Thyroid gland (tissue), 4 donors: ENCODE results near the gene RPGR. TPM values are rescaled to one million over a fixed set of nuclear protein-coding genes. Genes with fewer than 3 reads are reported as not detected.

Experiments used
- DNase-seq, 2 donors: peaks; one replicate each; pipeline ENCODE4 v3.0.0-alpha.2; 2019
- H3K27ac ChIP-seq, 3 donors: fragments of 200-600 bp; sonication (generic); 1 replicate in 2 of 3; 2 replicates in 1 of 3; pipeline ENCODE4 v1.5.1; 2016 to 2019; ENCODE audit warnings: mild to moderate bottlenecking in 1 of 3, moderate library complexity in 1 of 3
- H3K27me3 ChIP-seq: fragments of 200-600 bp; sonication (generic); one replicate; pipeline ENCODE4 v1.5.1; 2019
- H3K36me3 ChIP-seq, 2 donors: fragments of 200-600 bp; sonication (generic); one replicate each; pipeline ENCODE4 v1.5.1; 2016 to 2019
- H3K4me1 ChIP-seq, 2 donors: fragments of 200-600 bp; sonication (generic); one replicate each; pipeline ENCODE4 v1.5.1; 2017 to 2019
- H3K4me3 ChIP-seq, 3 donors: fragments of 200-600 bp; sonication (generic); replicated peaks in 1 of 3; 1 replicate in 2 of 3; 2 replicates in 1 of 3; pipeline ENCODE4 v1.5.1; 2016; ENCODE audit warnings: mild to moderate bottlenecking in 1 of 3
- H3K9me3 ChIP-seq: fragments of 200-600 bp; sonication (generic); one replicate; pipeline ENCODE4 v1.5.1; 2017
- CTCF ChIP-seq, 6 experiments: fragments of 200-600 bp in 3 of 6; fragments of 450-650 bp in 3 of 6; sonication (generic) in 3 of 6; IDR thresholded peaks; one replicate each; pipeline ENCODE4 v1.5.1; 2016 to 2019; ENCODE audit warnings: antibody characterized with exemption in 6 of 6, mild to moderate bottlenecking in 2 of 6, inconsistent platforms in 1 of 6, moderate library complexity in 1 of 6
- POLR2A ChIP-seq, 2 donors: fragments of 450-650 bp; IDR thresholded peaks; one replicate each; pipeline ENCODE4 v1.6.1; 2017; ENCODE audit warnings: antibody characterized with exemption in 2 of 2, mild to moderate bottlenecking in 2 of 2, moderate library complexity in 1 of 2
- WGBS, 2 donors: methylation state at CpG; one replicate each; pipeline ENCODE4 v1.1.5; 2017; 5-methylcytosine and 5-hydroxymethylcytosine counted together
- intact Hi-C: fragments of 100-400 bp; cut with DNase I; formaldehyde crosslinking; loops from one replicate; pipeline ENCODE4 v1.15.1; 2023
- total RNA-seq, 4 donors: library from RNA; depleted of rRNA; stranded (reverse); fragments of >200 nt; gene quantifications; one replicate each; pipeline ENCODE4 v1.2.3, GENCODE V29; 2016

The RPGR gene
- total RNA-seq, 4 donors from 2014 or later: 22.6 to 51.2 (median 35.4) TPM

DNA sequence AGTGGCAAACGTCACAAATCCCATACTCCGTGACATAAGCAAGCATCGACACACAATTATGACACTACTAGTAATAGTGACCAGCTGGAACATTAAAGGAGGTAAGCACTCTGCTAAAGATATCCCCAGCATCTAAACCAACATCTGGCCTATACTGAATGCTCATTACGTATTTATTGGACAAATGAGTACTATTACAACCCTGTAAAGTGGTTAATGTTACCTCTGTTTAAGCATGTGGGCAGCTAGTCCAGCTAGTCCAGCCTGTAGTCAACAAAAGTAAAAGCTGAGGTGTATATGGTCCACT lies 419 bp upstream of the RPGR start:
- Histone ChIP-seq H3K27me3 (no peaks in the 10 kb centered on the region), H3K4me1 (no peaks in the 10 kb centered on the region), H3K9me3 (no peaks in the 10 kb centered on the region), H3K4me3 (peak overlapping the region in 1 of 3 donors; percentile 38), H3K36me3 (no peaks in the 10 kb centered on the region), H3K27ac (peak overlapping the region in 1 of 3 donors; percentile 75)
- no peak for TF ChIP-seq CTCF (IDR thresholded peaks at IDR 0.05)
- TF ChIP-seq POLR2A (IDR thresholded peaks at IDR 0.05): no peak
- no peak for DNase-seq
- 24 to 40% methylated on average over 2 to 3 of the region's 4 CpGs for WGBS, 2 donors
- intact Hi-C loops: no loop called here

GRCh38 chrX:38326086-38326485 lies 1.2 kb downstream of the RPGR start:
- DNase-seq: no peak
- 55 to 60% methylated on average over 3 of the region's 3 CpGs for WGBS, 2 donors
- H3K27ac ChIP-seq: peak overlapping the region in 2 of 3 donors; percentile 75 to 77

DNA sequence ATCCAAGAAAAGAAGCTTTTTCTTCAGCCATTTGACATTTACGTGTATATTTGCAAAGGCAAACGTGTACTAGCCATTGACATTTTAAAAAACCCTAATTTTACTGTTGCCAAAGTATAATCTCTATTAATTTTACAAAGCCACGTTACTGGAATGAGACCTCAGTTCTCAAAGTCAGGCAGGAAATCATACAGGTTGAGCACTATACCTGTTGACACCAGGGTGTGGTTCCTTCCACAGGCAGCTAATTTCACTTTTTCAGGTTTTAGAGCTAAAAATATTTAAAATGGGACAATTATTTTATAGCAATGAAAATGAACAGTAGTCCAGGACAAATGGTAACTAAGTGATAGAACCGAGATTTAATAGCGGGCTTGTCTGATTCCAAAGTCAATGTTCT lies 6.5 kb downstream of the RPGR start:
- H3K27ac ChIP-seq: no peak overlapping the region
- no peaks in the 10 kb centered on the region for H3K4me1 ChIP-seq
- intact Hi-C loops: no loop called here
- TF ChIP-seq POLR2A (IDR thresholded peaks at IDR 0.05) (no peak), CTCF (IDR thresholded peaks at IDR 0.05) (no peak)
- H3K9me3 ChIP-seq: no peaks in the 10 kb centered on the region
- 94 to 96% methylated on average over 5 of the region's 5 CpGs for WGBS, 2 donors
- DNase-seq: no peak
- H3K27me3 ChIP-seq: no peaks in the 10 kb centered on the region
- H3K36me3 ChIP-seq: no peaks in the 10 kb centered on the region
- H3K4me3 ChIP-seq: no peak overlapping the region

More at GRCh38 chrX:38326086-38326485, 1.2 kb downstream of the RPGR start:
- Histone ChIP-seq H3K36me3 (no peaks in the 10 kb centered on the region), H3K4me1 (no peaks in the 10 kb centered on the region), H3K27me3 (no peaks in the 10 kb centered on the region), H3K4me3 (peak overlapping the region in 1 of 3 donors; percentile 38), H3K9me3 (no peaks in the 10 kb centered on the region)
- intact Hi-C loops: no loop called here
- TF ChIP-seq CTCF (IDR thresholded peaks at IDR 0.05): no peak
- no peak for TF ChIP-seq POLR2A (IDR thresholded peaks at IDR 0.05)

DNA sequence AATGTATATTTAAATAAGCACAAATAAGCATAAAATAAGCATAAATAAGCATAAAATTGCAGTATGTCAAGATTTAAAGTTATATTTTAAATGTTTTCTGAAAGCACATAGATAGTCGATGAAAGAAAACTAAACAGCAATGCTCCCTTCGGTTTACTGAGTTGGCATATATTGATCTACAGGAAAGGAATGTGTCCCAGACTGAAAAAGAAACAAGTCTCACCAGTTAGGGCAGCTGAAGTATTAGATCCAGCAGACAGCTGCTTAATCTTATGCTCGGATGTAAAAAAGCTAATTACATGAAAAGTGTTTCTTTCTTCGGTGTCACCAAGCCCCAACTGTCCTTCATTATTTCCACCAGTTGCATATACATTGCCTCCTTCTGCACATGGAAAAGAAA lies 8.7 kb downstream of the RPGR start:
- no peaks in the 10 kb centered on the region for H3K4me1 ChIP-seq
- H3K36me3 ChIP-seq: no peaks in the 10 kb centered on the region
- no peak overlapping the region for H3K27ac ChIP-seq
- no peaks in the 10 kb centered on the region for H3K27me3 ChIP-seq
- no peak for TF ChIP-seq POLR2A (IDR thresholded peaks at IDR 0.05)
- no peak for TF ChIP-seq CTCF (IDR thresholded peaks at IDR 0.05)
- intact Hi-C loops: no loop called here
- H3K9me3 ChIP-seq: no peaks in the 10 kb centered on the region
- no peak for DNase-seq
- no peak overlapping the region for H3K4me3 ChIP-seq
- 58 to 61% methylated on average over 4 of the region's 4 CpGs for WGBS, 2 donors

GRCh38 chrX:38318196-38318595 lies 9.1 kb downstream of the RPGR start:
- no peaks in the 10 kb centered on the region for H3K4me1 ChIP-seq
- WGBS, 2 donors: 95 to 97% methylated on average over 3 of the region's 3 CpGs
- H3K4me3 ChIP-seq: no peak overlapping the region
- H3K27ac ChIP-seq: no peak overlapping the region
- no peak for DNase-seq
- TF ChIP-seq POLR2A (IDR thresholded peaks at IDR 0.05) (no peak), CTCF (IDR thresholded peaks at IDR 0.05) (no peak)
- H3K9me3 ChIP-seq: no peaks in the 10 kb centered on the region
- intact Hi-C loops: no loop called here
- H3K27me3 ChIP-seq: no peaks in the 10 kb centered on the region
- no peaks in the 10 kb centered on the region for H3K36me3 ChIP-seq
